ENCODE measurements around the gene HAL.

HAL gene

GRCh38 chr12:96033549-96034389 lies 37.6 kb upstream of the HAL start:
- no peak overlapping the region for H3K4me3 Mint-ChIP-seq
- H3K27me3 Mint-ChIP-seq, result no peaks in the 10 kb centered on the region
- ATAC-seq (replicated peaks) (no peak), DNase-seq (no peak)
- no peaks in the 10 kb centered on the region for H3K9me3 Mint-ChIP-seq
- peaks cover 1 to 10% of the 10 kb centered on the region in 2 donors for H3K4me1 Mint-ChIP-seq (ENCODE audit: low read depth in 2 of 2)
- H3K36me3 Mint-ChIP-seq (ENCODE audit: insufficient read depth), result no peaks in the 10 kb centered on the region
- H3K27ac Mint-ChIP-seq, result no peak overlapping the region

- H3K27me3 Mint-ChIP-seq, result no peaks in the 10 kb centered on the region
- H3K27ac Mint-ChIP-seq, result no peak overlapping the region
- DNase-seq (no peak), ATAC-seq (replicated peaks) (no peak)
- H3K9me3 Mint-ChIP-seq, result no peaks in the 10 kb centered on the region
- H3K4me1 Mint-ChIP-seq (ENCODE audit: low read depth in 2 of 2), result peaks cover 3 to 10% of the 10 kb centered on the region in 2 donors
- peaks cover 19% of the 10 kb centered on the region for H3K36me3 Mint-ChIP-seq (ENCODE audit: insufficient read depth)
- H3K4me3 Mint-ChIP-seq, result no peak overlapping the region
These were observed 33.7 kb upstream of the HAL start for GRCh38 chr12:96029826-96030225.

GRCh38 chr12:96028538-96028937 lies 32.4 kb upstream of the HAL start:
- H3K36me3 Mint-ChIP-seq (ENCODE audit: insufficient read depth), result peaks cover 32% of the 10 kb centered on the region
- no peak overlapping the region for H3K27ac Mint-ChIP-seq
- no peak overlapping the region for H3K4me3 Mint-ChIP-seq
- no peak for DNase-seq
- ATAC-seq (replicated peaks), result no peak
- H3K27me3 Mint-ChIP-seq, result no peaks in the 10 kb centered on the region
- no peaks in the 10 kb centered on the region for H3K9me3 Mint-ChIP-seq
- H3K4me1 Mint-ChIP-seq (ENCODE audit: low read depth in 2 of 2), result peaks cover 3 to 10% of the 10 kb centered on the region in 2 donors

- H3K4me3 Mint-ChIP-seq, result no peak overlapping the region
- H3K27me3 Mint-ChIP-seq, result no peaks in the 10 kb centered on the region
- DNase-seq (no peak), ATAC-seq (replicated peaks) (no peak)
- no peak overlapping the region for H3K27ac Mint-ChIP-seq
- H3K4me1 Mint-ChIP-seq (ENCODE audit: low read depth in 2 of 2), result peaks cover 2 to 10% of the 10 kb centered on the region in 2 donors
- H3K36me3 Mint-ChIP-seq (ENCODE audit: insufficient read depth), result peaks cover 41% of the 10 kb centered on the region
- H3K9me3 Mint-ChIP-seq, result no peaks in the 10 kb centered on the region
These were observed 30.2 kb upstream of the HAL start for GRCh38 chr12:96026331-96026730.

GRCh38 chr12:96025518-96025917 lies 29.4 kb upstream of the HAL start:
- H3K4me1 Mint-ChIP-seq (ENCODE audit: low read depth in 2 of 2), result peaks cover 2 to 10% of the 10 kb centered on the region in 2 donors
- H3K9me3 Mint-ChIP-seq, result no peaks in the 10 kb centered on the region
- DNase-seq, result no peak
- H3K27me3 Mint-ChIP-seq, result no peaks in the 10 kb centered on the region
- peaks cover 41% of the 10 kb centered on the region for H3K36me3 Mint-ChIP-seq (ENCODE audit: insufficient read depth)
- no peak overlapping the region for H3K27ac Mint-ChIP-seq
- no peak overlapping the region for H3K4me3 Mint-ChIP-seq
- ATAC-seq (replicated peaks), result no peak

GRCh38 chr12:96020314-96021003 lies 24.3 kb upstream of the HAL start:
- Mint-ChIP-seq H3K4me3 (no peak overlapping the region), H3K36me3 (ENCODE audit: insufficient read depth) (peaks cover 68% of the 10 kb centered on the region)

GRCh38 chr12:96015672-96016071 lies 19.5 kb upstream of the HAL start:
- H3K4me3 Mint-ChIP-seq, result no peak overlapping the region
- no peaks in the 10 kb centered on the region for H3K9me3 Mint-ChIP-seq
- peaks cover 63% of the 10 kb centered on the region for H3K36me3 Mint-ChIP-seq (ENCODE audit: insufficient read depth)
- DNase-seq (no peak), ATAC-seq (replicated peaks) (no peak)
- H3K27me3 Mint-ChIP-seq, result no peaks in the 10 kb centered on the region
- no peak overlapping the region for H3K27ac Mint-ChIP-seq
- no peaks in the 10 kb centered on the region for H3K4me1 Mint-ChIP-seq (ENCODE audit: low read depth in 2 of 2)

More at GRCh38 chr12:96020314-96021003, 24.3 kb upstream of the HAL start:
- DNase-seq (no peak), ATAC-seq (replicated peaks) (peak; percentile 48)
- no peaks in the 10 kb centered on the region for H3K9me3 Mint-ChIP-seq
- no peaks in the 10 kb centered on the region for H3K4me1 Mint-ChIP-seq (ENCODE audit: low read depth in 2 of 2)
- H3K27me3 Mint-ChIP-seq, result no peaks in the 10 kb centered on the region
- H3K27ac Mint-ChIP-seq, result no peak overlapping the region

GRCh38 chr12:96014943-96015599 lies 18.9 kb upstream of the HAL start:
- ATAC-seq (replicated peaks) (no peak), DNase-seq (no peak)
- no peaks in the 10 kb centered on the region for H3K9me3 Mint-ChIP-seq
- no peaks in the 10 kb centered on the region for H3K4me1 Mint-ChIP-seq (ENCODE audit: low read depth in 2 of 2)
- no peak overlapping the region for H3K4me3 Mint-ChIP-seq
- no peak overlapping the region for H3K27ac Mint-ChIP-seq
- H3K27me3 Mint-ChIP-seq, result no peaks in the 10 kb centered on the region
- H3K36me3 Mint-ChIP-seq (ENCODE audit: insufficient read depth), result peaks cover 64% of the 10 kb centered on the region

GRCh38 chr12:96007729-96008128 lies 11.6 kb upstream of the HAL start:
- H3K9me3 Mint-ChIP-seq, result no peaks in the 10 kb centered on the region
- no peak overlapping the region for H3K27ac Mint-ChIP-seq
- H3K36me3 Mint-ChIP-seq (ENCODE audit: insufficient read depth), result peaks cover 45% of the 10 kb centered on the region
- no peaks in the 10 kb centered on the region for H3K4me1 Mint-ChIP-seq (ENCODE audit: low read depth in 2 of 2)
- no peak for DNase-seq
- ATAC-seq (replicated peaks), result no peak
- H3K27me3 Mint-ChIP-seq, result no peaks in the 10 kb centered on the region
- H3K4me3 Mint-ChIP-seq, result no peak overlapping the region

GRCh38 chr12:96006727-96007126 lies 10.6 kb upstream of the HAL start:
- peaks cover 51% of the 10 kb centered on the region for H3K36me3 Mint-ChIP-seq (ENCODE audit: insufficient read depth)
- H3K4me1 Mint-ChIP-seq (ENCODE audit: low read depth in 2 of 2), result no peaks in the 10 kb centered on the region
- no peaks in the 10 kb centered on the region for H3K9me3 Mint-ChIP-seq
- DNase-seq (no peak), ATAC-seq (replicated peaks) (no peak)
- no peaks in the 10 kb centered on the region for H3K27me3 Mint-ChIP-seq
- H3K27ac Mint-ChIP-seq, result no peak overlapping the region
- no peak overlapping the region for H3K4me3 Mint-ChIP-seq

GRCh38 chr12:96000858-96001257 lies 4.7 kb upstream of the HAL start:
- H3K4me3 Mint-ChIP-seq, result no peak overlapping the region
- H3K27ac Mint-ChIP-seq, result no peak overlapping the region

GRCh38 chr12:95999484-95999883 lies 3.3 kb upstream of the HAL start:
- Mint-ChIP-seq H3K4me1 (ENCODE audit: low read depth in 2 of 2) (peaks cover 6 to 8% of the 10 kb centered on the region in 2 donors), H3K27ac (peak overlapping the region; percentile 5 to 59), H3K36me3 (ENCODE audit: insufficient read depth) (peaks cover 33% of the 10 kb centered on the region), H3K4me3 (no peak overlapping the region), H3K9me3 (no peaks in the 10 kb centered on the region), H3K27me3 (no peaks in the 10 kb centered on the region)
- no peak for ATAC-seq (replicated peaks)
- no peak for DNase-seq

More at GRCh38 chr12:96000858-96001257, 4.7 kb upstream of the HAL start:
- DNase-seq, result no peak
- Mint-ChIP-seq H3K36me3 (ENCODE audit: insufficient read depth) (peaks cover 47% of the 10 kb centered on the region), H3K27me3 (no peaks in the 10 kb centered on the region), H3K9me3 (no peaks in the 10 kb centered on the region), H3K4me1 (ENCODE audit: low read depth in 2 of 2) (peaks cover 6 to 8% of the 10 kb centered on the region in 2 donors)
- ATAC-seq (replicated peaks), result no peak

GRCh38 chr12:95998611-95999286 lies 2.6 kb upstream of the HAL start:
- Mint-ChIP-seq H3K27ac (peak overlapping the region; percentile 5), H3K36me3 (ENCODE audit: insufficient read depth) (peaks cover 32% of the 10 kb centered on the region), H3K27me3 (no peaks in the 10 kb centered on the region), H3K4me3 (no peak overlapping the region), H3K4me1 (ENCODE audit: low read depth in 2 of 2) (peaks cover 6 to 8% of the 10 kb centered on the region in 2 donors), H3K9me3 (no peaks in the 10 kb centered on the region)
- peak; percentile 35 to 48 (median 41) for DNase-seq
- peak; percentile 99 for ATAC-seq (replicated peaks)

Data from effector memory CD8-positive, alpha-beta T cell (primary cell).